ENCODE results near the gene COL16A1. TPM values are rescaled to one million over a fixed set of nuclear protein-coding genes. Genes with fewer than 3 reads are reported as not detected.

COL16A1 gene
- total RNA-seq, 1 experiment from 2014 or later = 0.50 TPM

DNA sequence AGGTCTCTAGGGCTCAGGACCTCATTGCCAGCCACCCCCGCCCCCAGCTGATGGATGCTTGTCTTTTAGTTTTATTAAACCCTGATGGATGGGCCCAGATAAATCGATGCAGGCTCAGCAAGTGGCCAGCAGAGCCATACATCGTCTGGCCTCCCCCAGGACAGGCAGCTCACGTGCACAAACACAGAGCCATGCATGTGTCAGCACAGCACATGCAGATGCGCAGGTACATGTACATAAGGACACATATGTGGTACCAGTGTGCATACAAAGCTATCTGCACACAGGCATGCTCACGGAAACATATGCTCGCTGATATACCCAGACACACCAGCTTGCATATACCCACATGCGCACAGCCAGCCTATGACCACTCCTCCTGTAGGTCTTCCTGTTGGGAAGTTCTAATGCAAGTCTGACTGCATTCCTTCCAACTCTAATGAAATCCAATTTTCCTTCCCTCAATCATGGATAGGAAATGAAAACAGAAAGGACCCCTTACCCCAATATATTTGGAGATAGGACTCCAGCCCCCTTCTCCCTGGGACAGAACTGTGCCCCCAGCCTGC, 897 bp downstream of the COL16A1 start:
- CTCF ChIA-PET = no interaction called here
- POLR2A ChIA-PET = no interaction called here

DNA sequence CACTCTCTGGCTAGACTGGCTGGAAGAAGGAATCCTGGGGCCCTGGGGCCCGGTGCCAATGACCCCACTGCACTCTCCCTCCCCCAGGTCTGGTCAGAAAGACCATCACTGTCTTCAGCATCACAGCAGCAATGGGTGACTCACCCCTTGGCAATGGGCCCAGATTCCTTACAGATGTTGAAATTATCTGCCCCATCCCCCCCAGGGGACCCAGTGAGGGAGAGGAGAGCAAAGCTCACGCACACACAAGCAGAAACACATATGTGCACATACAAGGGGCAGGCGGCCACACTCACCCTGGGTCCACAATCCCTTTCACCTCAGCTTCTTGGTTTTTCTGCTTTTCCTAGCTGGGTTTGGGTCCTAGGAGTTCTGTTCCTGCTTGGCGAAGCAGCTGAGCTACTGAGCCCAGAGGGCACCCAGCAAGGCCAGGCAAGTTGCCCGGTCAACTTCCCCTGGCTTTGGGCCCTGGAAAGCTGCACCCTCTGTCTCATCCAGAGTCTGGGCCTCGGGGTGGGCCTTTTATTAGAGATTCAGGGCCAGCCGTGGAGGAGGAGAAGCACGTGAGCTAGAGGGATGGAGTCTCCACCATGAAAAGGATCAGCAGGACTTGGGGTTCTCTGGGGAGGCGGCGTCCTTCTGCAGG, 2.6 kb downstream of the COL16A1 start:
- no peaks in the 10 kb centered on the region for H3K9me3 Mint-ChIP-seq (ENCODE audit: unreplicated experiment)
- H3K36me3 Mint-ChIP-seq (ENCODE audit: insufficient read depth, unreplicated experiment) = no peaks in the 10 kb centered on the region
- no peaks in the 10 kb centered on the region for H3K27me3 ChIP-seq (replicated peaks; ENCODE audit: control insufficient read depth, insufficient read depth, low read length)
- no TSS peak for BruUV-seq (replicated peaks)
- peaks cover 7% of the 10 kb centered on the region for H3K4me1 Mint-ChIP-seq (ENCODE audit: low read depth, unreplicated experiment)
- H3K9me3 ChIP-seq = no peaks in the 10 kb centered on the region
- H3K4me1 ChIP-seq = peaks cover 13% of the 10 kb centered on the region
- H3K27ac Mint-ChIP-seq (ENCODE audit: unreplicated experiment) = no peak overlapping the region
- no peaks in the 10 kb centered on the region for H3K36me3 ChIP-seq (ENCODE audit: control insufficient read depth, insufficient read depth, low read length)
- ChIA-PET CTCF (interaction anchor here (0.8 to 1.0 kb wide), 2 partner anchors 14 to 45 kb away, joined by 3 read pairs; no protein-coding TSS in a partner anchor), POLR2A (no interaction called here)
- TF ChIP-seq CTCF (IDR thresholded peaks at IDR 0.05; ENCODE audit: insufficient read depth in 1 of 2, low read depth in 1 of 2, low read length in 1 of 2, severe bottlenecking in 1 of 2, unreplicated experiment in 1 of 2) = no peak
- no peaks in the 10 kb centered on the region for H3K27me3 Mint-ChIP-seq (ENCODE audit: insufficient read depth, unreplicated experiment)
- no peak overlapping the region for H3K4me3 Mint-ChIP-seq (ENCODE audit: unreplicated experiment)
- intact Hi-C loops (cut with micrococcal nuclease; ENCODE audit: unreplicated experiment) = loop anchor here (5.0 kb wide), 1 partner anchor 39 kb away; no protein-coding TSS in a partner anchor
- no peak overlapping the region for H3K4me3 ChIP-seq (ENCODE audit: low read depth, low read length)
- DNase-seq = peak; percentile 50 to 68

More for the DNA sequence above, 897 bp downstream of the COL16A1 start:
- Histone ChIP-seq H3K27me3 (replicated peaks; ENCODE audit: control insufficient read depth, insufficient read depth, low read length) (no peaks in the 10 kb centered on the region), H3K4me3 (ENCODE audit: low read depth, low read length) (no peak overlapping the region), H3K9me3 (no peaks in the 10 kb centered on the region), H3K4me1 (peaks cover 13% of the 10 kb centered on the region), H3K36me3 (ENCODE audit: control insufficient read depth, insufficient read depth, low read length) (no peaks in the 10 kb centered on the region)
- no peak for TF ChIP-seq CTCF (IDR thresholded peaks at IDR 0.05; ENCODE audit: insufficient read depth in 1 of 2, low read depth in 1 of 2, low read length in 1 of 2, severe bottlenecking in 1 of 2, unreplicated experiment in 1 of 2)
- intact Hi-C loops (cut with micrococcal nuclease; ENCODE audit: unreplicated experiment) = loop anchor here (5.0 kb wide), 1 partner anchor 41 kb away; no protein-coding TSS in a partner anchor
- no peak overlapping the region for H3K4me3 Mint-ChIP-seq (ENCODE audit: unreplicated experiment)
- peaks cover 7% of the 10 kb centered on the region for H3K4me1 Mint-ChIP-seq (ENCODE audit: low read depth, unreplicated experiment)
- H3K27ac Mint-ChIP-seq (ENCODE audit: unreplicated experiment) = no peak overlapping the region
- no peak for DNase-seq
- H3K27me3 Mint-ChIP-seq (ENCODE audit: insufficient read depth, unreplicated experiment) = no peaks in the 10 kb centered on the region
- H3K9me3 Mint-ChIP-seq (ENCODE audit: unreplicated experiment) = no peaks in the 10 kb centered on the region
- no peaks in the 10 kb centered on the region for H3K36me3 Mint-ChIP-seq (ENCODE audit: insufficient read depth, unreplicated experiment)
- BruUV-seq (replicated peaks) = no TSS peak

GRCh38 chr1:31700468-31701090, 3.2 kb downstream of the COL16A1 start:
- H3K36me3 ChIP-seq (ENCODE audit: control insufficient read depth, insufficient read depth, low read length) = no peaks in the 10 kb centered on the region
- no peak for TF ChIP-seq CTCF (IDR thresholded peaks at IDR 0.05; ENCODE audit: insufficient read depth in 1 of 2, low read depth in 1 of 2, low read length in 1 of 2, severe bottlenecking in 1 of 2, unreplicated experiment in 1 of 2)
- POLR2A ChIA-PET = no interaction called here
- no TSS peak for BruUV-seq (replicated peaks)
- DNase-seq = no peak
- H3K9me3 ChIP-seq = no peaks in the 10 kb centered on the region
- H3K9me3 Mint-ChIP-seq (ENCODE audit: unreplicated experiment) = no peaks in the 10 kb centered on the region
- H3K27me3 Mint-ChIP-seq (ENCODE audit: insufficient read depth, unreplicated experiment) = no peaks in the 10 kb centered on the region
- H3K4me3 ChIP-seq (ENCODE audit: low read depth, low read length) = no peak overlapping the region
- intact Hi-C loops (cut with micrococcal nuclease; ENCODE audit: unreplicated experiment) = loop anchor here (5.0 kb wide), 1 partner anchor 38 kb away; no protein-coding TSS in a partner anchor
- H3K27ac Mint-ChIP-seq (ENCODE audit: unreplicated experiment) = no peak overlapping the region
- H3K4me3 Mint-ChIP-seq (ENCODE audit: unreplicated experiment) = no peak overlapping the region
- peaks cover 7% of the 10 kb centered on the region for H3K4me1 Mint-ChIP-seq (ENCODE audit: low read depth, unreplicated experiment)
- H3K36me3 Mint-ChIP-seq (ENCODE audit: insufficient read depth, unreplicated experiment) = no peaks in the 10 kb centered on the region
- CTCF ChIA-PET = interaction anchor here (1.0 kb wide), 1 partner anchor 45 kb away, joined by 3 read pairs; no protein-coding TSS in a partner anchor
- no peaks in the 10 kb centered on the region for H3K27me3 ChIP-seq (replicated peaks; ENCODE audit: control insufficient read depth, insufficient read depth, low read length)
- H3K4me1 ChIP-seq = peaks cover 13% of the 10 kb centered on the region

Measured in Caco-2 (cell line).